ENCODE measurements around the gene TSPYL1.
A peak's percentile ranks its signal among the peaks of the same experiment; 100 is the strongest.

TSPYL1 gene

GRCh38 chr6:116255246-116255800, 24.4 kb downstream of the TSPYL1 start:
- no peak for DNase-seq

GRCh38 chr6:116254297-116255056, 25.3 kb downstream of the TSPYL1 start:
- DNase-seq, result no peak

- peak; percentile 80 for DNase-seq
These were observed 26.0 kb downstream of the TSPYL1 start, which contains the start of gene TSPYL4 for GRCh38 chr6:116253505-116254296. TSPYL4 (minus strand) TSS chr6:116254075; CDS start chr6:116254008, 67 bp downstream.

GRCh38 chr6:116253188-116253504, 26.6 kb downstream of the TSPYL1 start:
- no peak for DNase-seq

- no peak for DNase-seq
These were observed 28.0 kb downstream of the TSPYL1 start for GRCh38 chr6:116251568-116252384.

GRCh38 chr6:116248577-116248976, 31.2 kb downstream of the TSPYL1 start:
- no peak for DNase-seq

GRCh38 chr6:116247285-116247684, 32.4 kb downstream of the TSPYL1 start:
- no peak for DNase-seq

GRCh38 chr6:116246089-116246488, 33.6 kb downstream of the TSPYL1 start:
- no peak for DNase-seq

- DNase-seq, result no peak
These were observed 35.4 kb downstream of the TSPYL1 start for GRCh38 chr6:116244284-116244683.

GRCh38 chr6:116239856-116240255, 39.9 kb downstream of the TSPYL1 start:
- no peak for DNase-seq

GRCh38 chr6:116239256-116239655, 40.5 kb downstream of the TSPYL1 start:
- DNase-seq, result no peak

GRCh38 chr6:116238083-116238482, 41.6 kb downstream of the TSPYL1 start:
- no peak for DNase-seq

GRCh38 chr6:116234689-116235088, 45.0 kb downstream of the TSPYL1 start:
- no peak for DNase-seq

GRCh38 chr6:116229287-116229913, 50.3 kb downstream of the TSPYL1 start:
- DNase-seq, result no peak

All from SHP77 treated with DMSO at 0.1 percent for 48 hours (cell line).